LNCAP (cell line): ENCODE results near the gene PSMB2.

Experiments used
- CTCF ChIP-seq: fragments of 450-650 bp; IDR thresholded peaks from 2 replicates; pipeline ENCODE4 v1.5.1; 2017; ENCODE audit warnings: mild to moderate bottlenecking

The PSMB2 gene

GRCh38 chr1:35656863-35657232 is 15.5 kb upstream of the PSMB2 start:
- TF ChIP-seq CTCF = no peak

- no peak for TF ChIP-seq CTCF
Measured at GRCh38 chr1:35656148-35656862, 15.0 kb upstream of the PSMB2 start.

GRCh38 chr1:35655196-35655595 is 13.9 kb upstream of the PSMB2 start:
- no peak for TF ChIP-seq CTCF

GRCh38 chr1:35650416-35650815 is 9.1 kb upstream of the PSMB2 start:
- no peak for TF ChIP-seq CTCF

- TF ChIP-seq CTCF = 0 out of 2 replicates have a peak, but pooled peaks have one; percentile 26
Measured at GRCh38 chr1:35646043-35646442, 4.7 kb upstream of the PSMB2 start.

GRCh38 chr1:35644204-35644603 is 2.9 kb upstream of the PSMB2 start:
- TF ChIP-seq CTCF = no peak

- no peak for TF ChIP-seq CTCF
Measured at GRCh38 chr1:35642471-35642955, 1.2 kb upstream of the PSMB2 start.
